ENCODE data around the gene AHCYL2. TPM values are rescaled to one million over a fixed set of nuclear protein-coding genes. Genes with fewer than 3 reads are reported as not detected.
A peak's percentile ranks its signal among the peaks of the same experiment; 100 is the strongest.

Gene AHCYL2
- total RNA-seq, result 6.5 and 6.9 TPM in 2 replicates

- DNase-seq (ENCODE audit: low read depth in 2 of 2), result peak; percentile 97 to 98
Measured at GRCh38 chr7:129224251-129225205, at the start of gene AHCYL2. Gene AHCYL2, plus strand, starts transcription at chr7:129225030.

- peak in 1 of 2 donors; percentile 70 for DNase-seq (ENCODE audit: low read depth in 2 of 2)
Measured at GRCh38 chr7:129176916-129177710, 47.7 kb upstream of the AHCYL2 start.

- DNase-seq (ENCODE audit: low read depth in 2 of 2), result no peak
Measured at GRCh38 chr7:129184981-129185670, 39.7 kb upstream of the AHCYL2 start.

GRCh38 chr7:129186749-129187260 is 38.0 kb upstream of the AHCYL2 start:
- DNase-seq (ENCODE audit: low read depth in 2 of 2), result no peak

GRCh38 chr7:129187681-129188371 is 37.0 kb upstream of the AHCYL2 start:
- DNase-seq (ENCODE audit: low read depth in 2 of 2), result no peak

- peak in 1 of 2 donors; percentile 26 for DNase-seq (ENCODE audit: low read depth in 2 of 2)
Measured at GRCh38 chr7:129188372-129188891, 36.4 kb upstream of the AHCYL2 start, which contains the start of gene SMO. Gene SMO, plus strand, starts transcription at chr7:129188633. Its CDS starts 519 bp downstream, at chr7:129189152.

GRCh38 chr7:129188892-129189660 is 35.8 kb upstream of the AHCYL2 start:
- peak in 1 of 2 donors; percentile 28 for DNase-seq (ENCODE audit: low read depth in 2 of 2)

GRCh38 chr7:129189661-129190310 is 35.0 kb upstream of the AHCYL2 start:
- DNase-seq (ENCODE audit: low read depth in 2 of 2), result no peak

GRCh38 chr7:129191272-129191671 is 33.6 kb upstream of the AHCYL2 start:
- DNase-seq (ENCODE audit: low read depth in 2 of 2), result no peak

- DNase-seq (ENCODE audit: low read depth in 2 of 2), result no peak
Measured at GRCh38 chr7:129193892-129194291, 30.9 kb upstream of the AHCYL2 start.

- no peak for DNase-seq (ENCODE audit: low read depth in 2 of 2)
Measured at GRCh38 chr7:129197771-129198170, 27.1 kb upstream of the AHCYL2 start.

GRCh38 chr7:129199406-129199805 is 25.4 kb upstream of the AHCYL2 start:
- DNase-seq (ENCODE audit: low read depth in 2 of 2), result no peak

GRCh38 chr7:129202058-129202777 is 22.6 kb upstream of the AHCYL2 start:
- no peak for DNase-seq (ENCODE audit: low read depth in 2 of 2)

- no peak for DNase-seq (ENCODE audit: low read depth in 2 of 2)
Measured at GRCh38 chr7:129203050-129203741, 21.6 kb upstream of the AHCYL2 start.

- DNase-seq (ENCODE audit: low read depth in 2 of 2), result no peak
Measured at GRCh38 chr7:129205126-129205818, 19.6 kb upstream of the AHCYL2 start.

GRCh38 chr7:129205987-129206785 is 18.6 kb upstream of the AHCYL2 start:
- DNase-seq (ENCODE audit: low read depth in 2 of 2), result no peak
